ENCODE results near the gene DHRS7B.
A peak's percentile ranks its signal among the peaks of the same experiment; 100 is the strongest.
"Not testable (repeated sequence)": the region's sequence is repeated elsewhere in the genome, so short reads cannot be mapped to it uniquely, and the experiment has no call there.

The DHRS7B gene

GRCh38 chr17:21184570-21184969, 57.8 kb downstream of the DHRS7B start:
- DNase-seq = no peak

- no peak for DNase-seq
These were observed 58.3 kb downstream of the DHRS7B start for GRCh38 chr17:21185061-21185460.

- DNase-seq = no peak
These were observed 59.8 kb downstream of the DHRS7B start for GRCh38 chr17:21186399-21187187.

GRCh38 chr17:21189361-21189760, 62.6 kb downstream of the DHRS7B start:
- DNase-seq = no peak

GRCh38 chr17:21190078-21190477, 63.3 kb downstream of the DHRS7B start:
- no peak for DNase-seq

GRCh38 chr17:21191698-21192097, 64.9 kb downstream of the DHRS7B start:
- DNase-seq = no peak

GRCh38 chr17:21192414-21192813, 65.7 kb downstream of the DHRS7B start:
- not testable (repeated sequence) for DNase-seq

- DNase-seq = no peak
These were observed 66.3 kb downstream of the DHRS7B start for GRCh38 chr17:21193031-21193430.

- DNase-seq = peak; percentile 39
These were observed 67.5 kb downstream of the DHRS7B start for GRCh38 chr17:21194226-21194625.

- peak; percentile 87 for DNase-seq
These were observed 67.9 kb downstream of the DHRS7B start for GRCh38 chr17:21194703-21195102.

GRCh38 chr17:21196126-21196525, 69.4 kb downstream of the DHRS7B start:
- DNase-seq = no peak

GRCh38 chr17:21198411-21198810, 71.6 kb downstream of the DHRS7B start:
- DNase-seq = no peak

- no peak for DNase-seq
These were observed 72.5 kb downstream of the DHRS7B start for GRCh38 chr17:21199311-21199710.

GRCh38 chr17:21199856-21200255, 73.1 kb downstream of the DHRS7B start:
- DNase-seq = no peak

GRCh38 chr17:21200590-21201297, 74.0 kb downstream of the DHRS7B start:
- no peak for DNase-seq

- no peak for DNase-seq
These were observed 74.5 kb downstream of the DHRS7B start for GRCh38 chr17:21201298-21201595.

- no peak for DNase-seq
These were observed 75.1 kb downstream of the DHRS7B start for GRCh38 chr17:21201874-21202273.

- DNase-seq = no peak
These were observed 75.7 kb downstream of the DHRS7B start for GRCh38 chr17:21202512-21202911.

GRCh38 chr17:21204935-21205334, 78.2 kb downstream of the DHRS7B start:
- no peak for DNase-seq

GRCh38 chr17:21208352-21208751, 81.6 kb downstream of the DHRS7B start:
- no peak for DNase-seq

- no peak for DNase-seq
These were observed 82.9 kb downstream of the DHRS7B start for GRCh38 chr17:21209511-21210175.

- no peak for DNase-seq
These were observed 83.8 kb downstream of the DHRS7B start for GRCh38 chr17:21210411-21211076.

GRCh38 chr17:21211825-21212479, 85.2 kb downstream of the DHRS7B start:
- DNase-seq = no peak

Measured in right hindlimb (tissue), 1 donor.